Measurements from ENCODE around the gene CENPM.

CENPM gene

DNA sequence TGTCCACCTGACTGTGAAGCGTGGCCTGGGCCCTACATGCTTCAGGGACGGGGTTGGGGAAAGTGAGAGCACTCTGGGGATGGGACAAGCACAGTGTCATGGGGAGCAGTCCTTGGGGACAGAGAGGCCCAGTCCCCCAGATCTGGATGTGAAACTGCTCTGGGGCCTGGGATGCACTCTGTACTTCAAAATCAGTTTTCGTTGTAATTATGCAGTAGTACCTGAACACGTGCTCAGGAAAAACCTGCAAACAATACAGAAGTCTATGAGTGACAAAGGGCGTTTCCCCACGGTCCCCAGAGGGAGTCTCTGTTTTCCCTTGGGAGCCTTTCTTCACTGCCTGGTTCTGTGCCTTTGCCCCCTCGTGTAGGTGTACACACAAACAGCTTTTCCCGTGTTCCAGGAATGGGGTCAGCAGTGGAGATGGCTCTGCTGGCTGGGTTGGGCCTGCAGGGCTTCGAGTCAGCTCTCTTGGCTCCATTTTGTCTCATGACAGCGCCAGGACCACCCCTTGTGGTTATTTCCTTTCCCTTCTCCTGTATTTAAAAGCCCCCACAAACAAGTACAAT is 15.2 kb downstream of the CENPM start:
- no peak for TF ChIP-seq MAX (IDR thresholded peaks at IDR 0.05; ENCODE audit: low read depth, low read length)
- no peak overlapping the region for H3K4me3 ChIP-seq (ENCODE audit: low read depth, low read length)
- peak; percentile 60 for DNase-seq (ENCODE audit: low read depth)

DNA sequence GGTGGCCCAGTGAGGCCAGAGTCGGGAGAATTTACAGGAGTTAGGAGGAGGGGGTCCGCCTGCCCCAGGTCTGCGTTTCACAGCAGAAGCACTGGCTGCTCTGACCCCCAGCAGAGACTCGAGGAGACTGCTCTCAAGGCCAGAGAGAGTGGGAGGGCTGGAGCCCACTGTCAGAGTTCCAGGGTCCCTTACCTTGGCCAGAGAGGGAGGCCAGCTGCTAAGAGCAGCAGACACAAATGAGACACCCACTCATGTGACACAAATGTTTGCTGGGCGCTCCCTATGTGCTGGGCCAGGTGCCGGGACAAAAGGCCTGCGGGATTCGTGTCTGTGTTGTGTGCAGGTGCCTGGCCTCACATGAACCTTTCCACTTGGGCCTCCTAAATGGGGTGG is 17.5 kb downstream of the CENPM start:
- no peak for DNase-seq (ENCODE audit: low read depth)
- no peak overlapping the region for H3K4me3 ChIP-seq (ENCODE audit: low read depth, low read length)
- no peak for TF ChIP-seq MAX (IDR thresholded peaks at IDR 0.05; ENCODE audit: low read depth, low read length)
- TF ChIP-seq, protein P1, sequence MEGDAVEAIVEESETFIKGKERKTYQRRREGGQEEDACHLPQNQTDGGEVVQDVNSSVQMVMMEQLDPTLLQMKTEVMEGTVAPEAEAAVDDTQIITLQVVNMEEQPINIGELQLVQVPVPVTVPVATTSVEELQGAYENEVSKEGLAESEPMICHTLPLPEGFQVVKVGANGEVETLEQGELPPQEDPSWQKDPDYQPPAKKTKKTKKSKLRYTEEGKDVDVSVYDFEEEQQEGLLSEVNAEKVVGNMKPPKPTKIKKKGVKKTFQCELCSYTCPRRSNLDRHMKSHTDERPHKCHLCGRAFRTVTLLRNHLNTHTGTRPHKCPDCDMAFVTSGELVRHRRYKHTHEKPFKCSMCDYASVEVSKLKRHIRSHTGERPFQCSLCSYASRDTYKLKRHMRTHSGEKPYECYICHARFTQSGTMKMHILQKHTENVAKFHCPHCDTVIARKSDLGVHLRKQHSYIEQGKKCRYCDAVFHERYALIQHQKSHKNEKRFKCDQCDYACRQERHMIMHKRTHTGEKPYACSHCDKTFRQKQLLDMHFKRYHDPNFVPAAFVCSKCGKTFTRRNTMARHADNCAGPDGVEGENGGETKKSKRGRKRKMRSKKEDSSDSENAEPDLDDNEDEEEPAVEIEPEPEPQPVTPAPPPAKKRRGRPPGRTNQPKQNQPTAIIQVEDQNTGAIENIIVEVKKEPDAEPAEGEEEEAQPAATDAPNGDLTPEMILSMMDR (IDR thresholded peaks at IDR 0.05; ENCODE audit: low read depth, low read length): no peak
- no peak for TF ChIP-seq MYC (IDR thresholded peaks at IDR 0.05; ENCODE audit: low read depth, low read length)
- no peak for TF ChIP-seq POLR2A (IDR thresholded peaks at IDR 0.05; ENCODE audit: extremely low read depth, insufficient read length)

DNA sequence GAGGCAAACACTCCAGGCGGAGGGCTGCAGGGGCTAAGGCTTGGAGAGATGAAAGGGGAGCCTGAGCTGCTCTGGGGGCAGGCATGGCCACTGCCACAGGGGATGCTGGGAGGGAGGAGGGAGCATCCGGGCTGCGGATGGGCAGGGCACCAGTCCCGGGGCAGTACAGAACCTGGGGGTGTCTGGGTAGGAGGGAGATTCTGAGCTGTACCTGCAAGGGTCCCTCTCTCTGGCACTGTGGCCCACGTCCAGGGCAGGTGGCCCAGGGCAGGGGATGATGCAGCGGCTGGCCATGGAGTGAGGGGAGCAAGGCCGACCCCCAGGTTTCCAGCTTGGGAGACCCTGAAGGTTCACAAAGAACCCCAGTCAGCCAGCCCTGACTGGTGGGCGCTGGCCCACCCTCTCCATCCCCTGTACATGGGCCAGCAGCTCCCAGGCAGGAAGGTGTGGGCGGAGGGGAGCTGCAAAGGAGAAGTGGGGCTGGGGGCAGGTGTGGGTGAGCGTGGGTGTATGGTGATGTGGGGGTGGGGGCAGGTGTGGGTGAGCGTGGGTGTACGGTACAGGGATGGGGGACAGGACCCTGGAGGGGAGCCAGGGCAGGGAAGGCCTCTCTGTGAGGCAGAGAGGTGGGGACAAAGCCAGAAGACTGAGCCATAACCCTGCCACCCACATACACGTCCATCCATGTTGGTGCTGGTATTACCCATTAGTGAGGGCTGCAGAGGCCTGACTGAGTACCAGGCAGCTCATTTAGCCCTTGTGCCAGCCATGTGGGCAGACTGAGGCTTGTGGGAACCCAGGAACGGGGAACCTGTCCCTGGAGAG is 18.1 kb downstream of the CENPM start:
- no peak for DNase-seq (ENCODE audit: low read depth)
- H3K4me3 ChIP-seq (ENCODE audit: low read depth, low read length): no peak overlapping the region
- no peak for TF ChIP-seq MAX (IDR thresholded peaks at IDR 0.05; ENCODE audit: low read depth, low read length)
- TF ChIP-seq POLR2A (IDR thresholded peaks at IDR 0.05; ENCODE audit: extremely low read depth, insufficient read length): no peak
- TF ChIP-seq MYC (IDR thresholded peaks at IDR 0.05; ENCODE audit: low read depth, low read length): no peak

- no peak overlapping the region for H3K4me3 ChIP-seq (ENCODE audit: low read depth, low read length)
- TF ChIP-seq MYC (IDR thresholded peaks at IDR 0.05; ENCODE audit: low read depth, low read length) (no peak), POLR2A (IDR thresholded peaks at IDR 0.05; ENCODE audit: extremely low read depth, insufficient read length) (no peak)
- TF ChIP-seq, protein P1 (IDR thresholded peaks at IDR 0.05; ENCODE audit: low read depth, low read length): no peak
- DNase-seq (ENCODE audit: low read depth): no peak
These were observed 19.1 kb downstream of the CENPM start for GRCh38 chr22:41927813-41928212.

DNA sequence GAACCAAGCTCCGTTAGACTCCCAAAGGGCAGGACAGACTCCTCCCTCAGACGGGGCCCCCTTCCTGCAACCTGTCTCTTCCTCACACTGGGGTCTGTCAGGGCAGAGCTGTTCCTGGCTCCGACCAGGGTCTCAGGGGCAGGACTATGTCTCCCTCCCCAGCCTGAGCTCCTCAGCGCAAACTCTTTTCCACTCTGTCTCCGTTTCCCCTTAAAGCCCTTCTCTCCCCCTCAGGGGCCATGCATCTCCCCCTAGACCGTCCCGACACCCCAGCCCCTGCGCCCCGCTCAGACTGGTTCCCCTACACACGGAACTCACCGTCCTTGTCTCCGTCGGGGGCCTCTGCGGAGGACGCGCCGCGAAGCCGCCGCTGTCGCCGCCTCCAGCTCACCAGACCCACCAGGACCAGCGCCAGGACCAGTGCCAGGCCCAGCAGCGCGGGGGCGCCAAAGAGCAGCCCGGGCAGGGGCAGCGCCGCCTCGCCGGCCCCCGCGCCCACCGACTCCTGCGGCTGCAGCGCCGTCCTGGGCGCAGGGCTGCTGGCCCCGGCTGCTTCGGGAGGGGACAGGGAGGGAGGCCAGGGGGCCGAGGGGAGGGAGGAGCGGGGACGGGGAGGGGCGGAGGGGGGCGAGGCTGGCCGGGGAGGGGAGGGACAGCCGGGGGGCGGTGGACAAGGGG is 21.0 kb downstream of the CENPM start:
- TF ChIP-seq MAX (IDR thresholded peaks at IDR 0.05; ENCODE audit: low read depth, low read length) (no peak), MYC (IDR thresholded peaks at IDR 0.05; ENCODE audit: low read depth, low read length) (no peak)
- TF ChIP-seq, protein P1 (IDR thresholded peaks at IDR 0.05; ENCODE audit: low read depth, low read length): peak; percentile 47
- DNase-seq (ENCODE audit: low read depth): peak; percentile 76
- H3K4me3 ChIP-seq (ENCODE audit: low read depth, low read length): no peak overlapping the region

DNA sequence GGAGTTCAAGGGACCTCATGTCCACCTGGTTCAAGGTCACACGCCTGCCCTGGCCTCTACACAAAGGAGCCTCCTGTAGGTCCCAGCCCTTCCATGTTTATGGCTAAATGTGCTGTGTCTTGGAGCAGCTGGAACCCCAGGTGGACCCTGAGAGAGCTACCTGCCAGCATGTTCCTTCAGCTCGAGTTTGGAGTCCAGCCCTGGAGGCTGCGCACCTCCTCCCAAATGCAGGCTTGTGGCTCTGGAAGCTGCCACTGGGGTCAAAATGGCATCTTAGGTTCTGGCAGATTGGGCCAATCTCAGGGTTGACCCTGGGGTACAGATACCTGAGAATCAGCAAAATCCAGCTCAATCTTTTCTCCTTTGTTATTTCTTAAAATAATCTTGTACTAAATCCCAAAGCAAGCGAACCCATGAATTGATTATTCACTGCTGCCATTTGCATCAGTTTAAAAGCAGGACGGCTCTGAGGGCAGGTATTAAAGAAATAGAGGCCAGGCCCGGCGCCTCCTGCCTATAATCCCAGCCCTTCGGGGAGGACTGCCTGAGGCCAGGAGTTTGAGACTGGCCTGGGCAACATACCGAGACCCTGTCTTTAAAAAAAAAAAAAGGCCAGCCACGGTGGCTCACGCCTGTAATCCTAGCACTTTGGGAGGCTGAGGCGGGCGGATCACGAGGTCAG is 23.2 kb downstream of the CENPM start:
- TF ChIP-seq, protein P1 (IDR thresholded peaks at IDR 0.05; ENCODE audit: low read depth, low read length): no peak
- no peak for TF ChIP-seq POLR2A (IDR thresholded peaks at IDR 0.05; ENCODE audit: extremely low read depth, insufficient read length)
- no peak for TF ChIP-seq MYC (IDR thresholded peaks at IDR 0.05; ENCODE audit: low read depth, low read length)
- no peak for TF ChIP-seq MAX (IDR thresholded peaks at IDR 0.05; ENCODE audit: low read depth, low read length)
- no peak for DNase-seq (ENCODE audit: low read depth)
- no peak overlapping the region for H3K4me3 ChIP-seq (ENCODE audit: low read depth, low read length)
